ENCODE data around the gene DCAF7. TPM values are rescaled to one million over a fixed set of nuclear protein-coding genes. Genes with fewer than 3 reads are reported as not detected.

DCAF7 gene
- total and polyA plus RNA-seq, 2 of the 4 experiments (the other 2 are of a cell fraction): 40.9 to 52.8 TPM

DNA sequence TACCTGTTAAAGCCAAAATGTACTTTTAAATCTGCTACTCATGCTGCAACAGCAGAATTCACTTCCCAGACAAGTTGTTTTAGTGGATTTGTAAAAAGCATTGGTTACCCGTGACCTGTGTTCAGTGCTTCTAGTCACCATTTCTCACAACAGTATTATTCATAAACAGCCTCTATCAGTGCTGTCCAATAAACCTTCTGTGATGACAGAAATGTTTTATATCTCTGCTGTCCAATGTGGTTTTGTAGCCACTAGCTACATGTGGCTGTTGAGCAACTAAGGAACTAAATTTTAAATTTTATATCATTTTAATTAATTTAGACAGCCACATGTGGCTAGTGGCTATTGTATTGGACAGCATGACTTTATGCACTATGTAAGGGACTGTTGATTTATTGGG lies 84.5 kb downstream of the DCAF7 start:
- Histone ChIP-seq H4K5ac (ENCODE audit: low read depth, low read length) (no peak overlapping the region), H2AFZ (replicated peaks; ENCODE audit: low read length, poor library complexity) (no peak overlapping the region), H3K36me3 (ENCODE audit: control insufficient read depth, insufficient read depth, low read length) (peaks cover 14% of the 10 kb centered on the region), H3K18ac (ENCODE audit: low read depth, low read length) (no peak overlapping the region), H3K27ac (ENCODE audit: insufficient read depth, low read length) (no peak overlapping the region), H3K9ac (ENCODE audit: low read depth, low read length) (no peak overlapping the region), H3K79me1 (ENCODE audit: low read depth in 1 of 2, low read length in 2 of 2) (peaks cover 20 to 30% of the 10 kb centered on the region in 2 experiments; a peak in 3 of 4 replicates), H2BK20ac (ENCODE audit: low read depth, low read length) (no peak overlapping the region), H3K9me1 (ENCODE audit: insufficient read depth, low read length) (peaks cover 7% of the 10 kb centered on the region; the same call in 1 of the 2 replicates), H3K27me3 (ENCODE audit: control insufficient read depth, insufficient read depth, low read length) (no peaks in the 10 kb centered on the region), H3K4me3 (ENCODE audit: insufficient read depth, low read depth, low read length) (no peak overlapping the region), H2AK9ac (replicated peaks; ENCODE audit: low read depth, low read length, poor library complexity) (no peak overlapping the region), H3K9me3 (ENCODE audit: control insufficient read depth, insufficient read depth, low read length) (no peaks in the 10 kb centered on the region), H3K23ac (ENCODE audit: low read depth, low read length) (no peak overlapping the region), H4K8ac (ENCODE audit: low read depth in 2 of 2, low read length in 2 of 2) (no peak overlapping the region), H2AK5ac (ENCODE audit: low read depth, low read length) (no peak overlapping the region), H4K91ac (ENCODE audit: insufficient read depth, low read depth, low read length) (no peak overlapping the region), H3K56ac (ENCODE audit: extremely low read depth, insufficient read depth, low read length) (no peak overlapping the region), H3K4me2 (ENCODE audit: low read depth, low read length) (no peak overlapping the region), H4K20me1 (ENCODE audit: insufficient read depth, low read length) (0 out of 2 replicates have a peak, but pooled peaks cover 4% of the 10 kb centered on the region), H3K4me1 (ENCODE audit: control insufficient read depth, insufficient read depth, low read length) (peaks cover 5% of the 10 kb centered on the region), H2BK5ac (ENCODE audit: low read depth, low read length, poor library complexity, severe bottlenecking) (no peak overlapping the region), H2BK15ac (ENCODE audit: low read depth, low read length) (no peak overlapping the region), H2BK120ac (ENCODE audit: low read depth, low read length) (no peak overlapping the region), H3K14ac (replicated peaks; ENCODE audit: low read depth, low read length) (no peak overlapping the region), H3K4ac (ENCODE audit: low read depth, low read length) (no peak overlapping the region)
- ChIA-PET CTCF (no interaction called here), POLR2A (ENCODE audit: unreplicated experiment) (no interaction called here)
- in situ Hi-C loops (cut with MboI; ENCODE audit: low sequenced_read_pairs): no loop called here
- DNase-seq (no peak), ATAC-seq (ENCODE audit: low read depth) (no peak)
- intact Hi-C loops (cut with micrococcal nuclease): no loop called here
- no peak for TF ChIP-seq CEBPB (IDR thresholded peaks at IDR 0.05; ENCODE audit: low read depth, low read length)
- TF ChIP-seq, protein P1, sequence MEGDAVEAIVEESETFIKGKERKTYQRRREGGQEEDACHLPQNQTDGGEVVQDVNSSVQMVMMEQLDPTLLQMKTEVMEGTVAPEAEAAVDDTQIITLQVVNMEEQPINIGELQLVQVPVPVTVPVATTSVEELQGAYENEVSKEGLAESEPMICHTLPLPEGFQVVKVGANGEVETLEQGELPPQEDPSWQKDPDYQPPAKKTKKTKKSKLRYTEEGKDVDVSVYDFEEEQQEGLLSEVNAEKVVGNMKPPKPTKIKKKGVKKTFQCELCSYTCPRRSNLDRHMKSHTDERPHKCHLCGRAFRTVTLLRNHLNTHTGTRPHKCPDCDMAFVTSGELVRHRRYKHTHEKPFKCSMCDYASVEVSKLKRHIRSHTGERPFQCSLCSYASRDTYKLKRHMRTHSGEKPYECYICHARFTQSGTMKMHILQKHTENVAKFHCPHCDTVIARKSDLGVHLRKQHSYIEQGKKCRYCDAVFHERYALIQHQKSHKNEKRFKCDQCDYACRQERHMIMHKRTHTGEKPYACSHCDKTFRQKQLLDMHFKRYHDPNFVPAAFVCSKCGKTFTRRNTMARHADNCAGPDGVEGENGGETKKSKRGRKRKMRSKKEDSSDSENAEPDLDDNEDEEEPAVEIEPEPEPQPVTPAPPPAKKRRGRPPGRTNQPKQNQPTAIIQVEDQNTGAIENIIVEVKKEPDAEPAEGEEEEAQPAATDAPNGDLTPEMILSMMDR (conservative IDR thresholded peaks at IDR 0.05; ENCODE audit: low read depth, low read length): no peak
- dilution Hi-C loops (cut with HindIII; ENCODE audit: low sequenced_read_pairs, unreplicated experiment): no loop called here
- BruUV-seq (replicated peaks): no TSS peak
- WGBS, 2 experiments (ENCODE audit: extremely low coverage in 2 of 2, insufficient read length in 1 of 2): no CpG with 5 or more reads among the region's 1 CpG

Measured in IMR-90 (cell line).